ENCODE data around the gene LELP1.

DNA sequence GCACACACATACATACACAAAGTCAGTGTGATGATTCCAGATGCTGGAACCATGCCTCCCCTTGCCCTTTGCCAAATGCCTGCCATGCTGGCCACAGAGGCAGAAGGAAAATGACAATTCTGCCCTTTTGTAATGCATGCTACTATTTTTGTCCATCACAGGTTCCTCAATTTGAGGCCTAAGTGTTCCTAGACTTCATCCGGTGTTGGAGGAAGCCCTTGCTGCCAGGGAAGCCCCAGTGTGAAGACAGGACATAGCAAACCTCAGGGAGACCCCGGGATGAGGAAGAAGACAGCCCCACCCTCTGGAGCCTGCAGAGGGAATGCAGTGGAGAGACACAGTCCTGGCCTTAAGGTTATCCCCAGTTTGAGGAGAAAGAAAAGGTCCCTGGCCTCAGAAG, 28.6 kb downstream of the LELP1 start:
- TF ChIP-seq EZH2 (IDR thresholded peaks at IDR 0.05; ENCODE audit: insufficient read depth, poor library complexity, severe bottlenecking) (no peak), EZH2phosphoT487 (IDR thresholded peaks at IDR 0.05; ENCODE audit: insufficient read depth, low read depth) (no peak)

Measured in GM23248 (cell line).